Stimulated activated CD4-positive, alpha-beta T cell treated with anti-CD3 and anti-CD28 coated beads, Interleukin-1b, Interleukin-23, amount 100 ng/mL, for 24 hours (primary cell): ENCODE data around the gene BEX4.

Source experiments
- DNase-seq, 4 experiments: peaks; one replicate each; pipeline ENCODE4 v3.0.0-alpha.2; 2020; ENCODE audit warnings: low read depth in 4 of 4, low spot score in 1 of 4

The BEX4 gene

DNA sequence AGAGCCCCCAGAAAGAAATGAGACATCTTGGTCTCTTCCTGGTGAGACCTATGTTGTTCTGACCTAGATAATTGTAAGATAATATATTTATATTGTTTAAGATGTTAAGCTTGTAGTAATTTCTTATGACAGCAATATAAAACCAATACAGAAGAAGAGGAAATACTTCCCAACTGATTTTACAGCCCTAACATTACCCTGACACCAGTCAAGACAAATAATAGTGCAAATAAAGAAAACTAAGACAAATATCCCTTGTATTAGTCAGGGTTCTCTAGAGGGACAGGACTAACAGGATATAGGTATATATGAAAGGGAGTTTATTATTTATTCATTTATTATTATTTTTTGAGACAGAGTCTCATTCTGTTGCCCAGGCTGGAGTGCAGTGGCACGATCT is 21.4 kb downstream of the BEX4 start:
- DNase-seq: no peak

DNA sequence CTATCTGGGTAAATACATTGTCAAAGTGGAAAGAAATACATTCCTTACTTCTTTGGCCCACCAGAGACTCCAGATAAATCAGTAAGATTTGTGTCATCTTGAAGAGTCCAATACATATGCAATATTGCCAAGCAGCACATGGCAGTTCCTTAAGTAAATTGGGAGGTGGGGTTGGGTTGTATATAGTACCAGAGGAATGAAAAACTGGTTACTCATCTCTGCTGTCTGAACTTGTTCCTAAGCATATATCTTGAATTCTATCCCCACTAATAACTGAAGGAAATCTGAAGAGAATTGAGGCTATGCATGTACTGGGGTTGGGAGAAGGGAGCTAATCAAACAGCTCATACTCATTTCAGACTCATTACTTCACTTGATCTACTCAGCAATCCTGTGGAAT is 25.2 kb downstream of the BEX4 start:
- no peak for DNase-seq

DNA sequence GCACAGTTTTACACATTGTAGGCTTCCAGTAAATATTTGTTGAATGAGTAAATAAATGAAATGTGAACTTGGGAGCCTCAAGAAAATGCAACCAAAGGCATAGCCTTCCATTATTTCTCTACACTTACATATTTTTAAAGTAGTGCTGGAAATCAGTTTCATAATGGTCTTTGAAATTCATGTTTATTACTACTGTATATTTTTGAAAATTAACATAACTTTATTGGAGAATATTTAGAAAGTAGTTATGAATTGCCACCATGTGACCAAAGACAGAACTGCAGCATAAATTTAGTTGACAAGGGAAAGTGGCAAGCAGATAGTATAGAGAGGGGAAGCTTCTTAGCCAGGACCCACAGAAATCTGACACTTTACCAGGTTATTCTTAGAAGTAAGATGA is 33.6 kb downstream of the BEX4 start:
- no peak for DNase-seq

DNA sequence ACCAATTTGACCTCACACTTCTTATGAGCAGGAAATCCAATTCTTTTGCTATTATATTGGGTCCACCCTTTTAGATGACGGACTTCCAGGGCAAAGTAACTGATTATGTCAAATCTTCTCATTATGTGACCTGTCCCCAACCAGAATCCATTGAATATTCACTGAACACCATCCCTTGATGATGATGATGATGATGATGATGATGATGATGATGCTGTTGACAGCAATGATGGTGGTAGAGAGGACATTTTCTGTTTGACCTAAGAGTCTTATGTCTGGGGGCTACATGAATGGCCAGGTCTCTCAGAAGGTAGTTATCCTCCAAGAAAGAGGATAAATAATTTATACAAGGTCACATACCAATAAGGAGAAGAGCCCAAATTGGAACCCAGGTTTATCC is 34.9 kb downstream of the BEX4 start:
- no peak for DNase-seq

DNA sequence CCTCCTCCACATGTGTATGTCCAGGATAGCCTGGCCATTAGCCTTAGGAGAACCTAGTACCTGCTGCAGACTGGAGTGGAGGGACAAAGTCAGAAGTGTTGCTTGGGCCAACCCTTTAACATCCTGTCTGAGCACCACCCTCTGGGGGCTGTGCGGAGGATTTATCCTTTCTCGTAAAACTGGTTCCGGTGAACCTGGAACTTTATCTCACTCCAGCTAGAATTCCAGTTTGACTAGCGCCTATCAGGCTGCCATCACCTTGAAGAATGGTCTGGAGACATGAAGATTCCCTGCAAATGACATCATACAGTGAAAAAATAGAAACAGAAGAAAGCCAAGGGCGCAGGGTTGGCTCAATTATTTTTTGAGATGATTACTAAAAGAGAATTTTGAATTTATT is 36.1 kb downstream of the BEX4 start:
- DNase-seq: no peak

DNA sequence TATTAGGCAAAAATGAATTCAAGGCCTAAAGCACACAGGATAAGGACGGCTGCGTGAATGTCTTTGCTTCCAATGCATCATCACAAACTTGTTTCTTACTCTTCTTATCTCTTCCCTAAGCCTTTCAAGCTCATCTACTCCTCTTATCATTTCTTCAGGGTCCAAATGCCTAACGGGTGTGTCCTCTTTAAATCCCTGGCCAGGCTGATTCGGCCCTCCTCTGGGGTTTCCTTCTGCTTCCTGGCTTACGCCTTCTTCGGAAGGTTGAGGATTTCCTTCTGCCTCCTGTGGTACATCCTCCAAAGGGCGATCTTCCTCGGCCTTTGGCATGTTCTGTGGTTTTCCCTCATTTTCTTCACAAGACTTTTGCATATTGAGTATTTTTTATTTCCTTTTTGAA is 38.7 kb downstream of the BEX4 start:
- DNase-seq: no peak

DNA sequence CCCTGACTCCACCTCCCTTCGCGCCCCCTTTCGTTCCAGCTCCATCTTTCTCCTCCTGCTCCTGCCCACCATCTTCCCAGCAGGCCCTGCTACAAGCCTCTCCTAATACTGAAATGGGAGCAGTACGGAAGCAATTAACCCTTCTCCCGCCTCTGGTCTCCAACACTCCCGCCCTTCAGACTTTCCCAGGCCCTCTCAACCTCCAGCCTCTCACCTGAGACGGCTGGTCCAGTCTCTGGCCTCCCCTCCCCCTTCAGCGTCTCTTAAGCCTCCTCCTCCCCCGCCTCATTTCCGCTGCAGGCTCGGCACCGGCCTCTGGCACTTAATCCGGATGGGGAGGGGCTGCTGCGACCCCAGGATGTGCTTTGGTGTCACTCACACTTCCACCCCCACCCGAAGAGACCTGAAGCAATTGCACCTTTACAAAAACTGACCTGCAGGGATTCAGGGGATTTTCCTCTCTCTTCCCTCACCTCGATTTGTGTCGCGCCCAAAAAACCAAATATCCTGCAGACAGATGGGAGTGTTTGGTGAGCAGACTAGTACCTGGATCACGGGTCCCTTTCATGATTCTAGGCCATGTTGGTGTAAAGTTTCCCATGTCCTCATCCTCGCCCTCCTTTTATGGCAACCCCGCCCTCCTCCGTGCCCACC is 39.4 kb downstream of the BEX4 start:
- peak in 2 of 4 experiments; percentile 7 to 16 for DNase-seq

DNA sequence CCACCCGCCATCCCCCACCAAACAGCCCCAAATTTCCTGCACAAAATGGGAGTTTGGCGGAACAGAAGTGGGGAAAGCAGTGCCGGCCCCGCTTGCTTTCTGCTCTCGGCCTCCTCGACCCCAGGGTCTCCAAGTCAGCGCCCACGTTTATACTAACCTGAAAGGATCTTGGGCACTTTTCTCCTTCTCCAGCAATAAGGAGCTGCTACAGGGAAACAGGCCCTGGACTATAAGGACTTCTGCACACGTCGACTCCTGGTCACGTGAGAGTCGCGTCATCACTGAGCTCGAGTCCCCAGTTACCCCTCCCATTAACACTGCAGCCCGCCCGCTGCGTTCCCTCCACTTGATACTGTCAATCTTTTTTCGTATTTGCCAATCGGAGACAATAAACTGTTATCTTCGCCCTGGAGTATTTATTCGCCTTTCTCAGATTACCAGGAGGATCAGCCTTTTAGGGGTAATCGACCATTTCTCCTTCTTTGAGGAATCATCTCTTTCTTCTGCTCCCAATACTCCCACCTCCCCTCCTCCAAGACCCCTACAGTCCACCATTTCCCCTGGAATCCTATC is 40.1 kb downstream of the BEX4 start, which contains the start of gene TCEAL8:
TCEAL8 (minus strand) TSS at position 235 of the 573 bp plus-strand sequence. CDS start 1,176 bp downstream, outside the sequence.
- peak; percentile 17 to 51 (median 34) for DNase-seq

DNA sequence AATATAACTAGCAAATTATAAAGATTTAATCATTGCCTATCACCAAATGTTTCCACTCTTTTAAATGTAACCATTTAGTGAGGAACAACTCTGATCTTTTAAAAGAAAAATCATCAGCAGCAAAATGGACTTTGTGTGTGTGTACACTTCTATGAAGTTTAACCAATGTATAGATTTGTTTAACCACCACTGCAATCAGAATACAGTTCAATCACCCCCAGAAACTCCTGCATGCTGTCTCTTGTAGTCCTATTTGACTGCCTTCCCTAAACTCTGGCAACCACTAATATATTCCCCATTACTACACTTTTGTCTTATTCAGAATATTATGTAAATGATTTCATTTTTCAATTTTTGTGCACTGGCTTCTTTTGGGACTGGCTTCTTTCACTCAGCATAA is 41.7 kb downstream of the BEX4 start:
- no peak for DNase-seq

DNA sequence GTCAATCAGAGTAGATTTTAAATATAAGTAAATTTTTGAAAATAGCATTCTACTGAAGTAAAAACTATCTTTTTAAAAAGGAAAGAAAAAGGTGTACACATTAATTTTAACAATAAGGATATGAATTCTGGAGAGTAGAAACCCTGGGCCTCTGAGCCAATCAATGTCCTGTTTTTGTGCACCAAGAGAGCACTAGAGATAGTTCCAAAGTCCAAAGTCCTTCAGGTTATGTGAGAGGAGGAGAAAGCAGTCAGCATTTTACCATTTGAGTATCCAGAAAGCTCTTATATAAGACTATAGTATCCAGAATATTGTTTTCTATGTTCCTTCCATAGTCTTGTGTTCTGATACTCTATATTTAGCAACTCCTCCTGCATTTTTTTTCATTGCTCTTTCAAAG is 43.4 kb downstream of the BEX4 start:
- no peak for DNase-seq
